Activated naive CD4-positive, alpha-beta T cell treated with anti-CD3 and anti-CD28 coated beads, Interleukin-2, amount 50 U/mL, for 72 hours (primary cell): ENCODE results near the gene GRP. TPM values are rescaled to one million over a fixed set of nuclear protein-coding genes. Genes with fewer than 3 reads are reported as not detected.
"Not testable (repeated sequence)": the region's sequence is repeated elsewhere in the genome, so short reads cannot be mapped to it uniquely, and the experiment has no call there.

ENCODE experiments used
- ATAC-seq, 2 donors: fragments of 150-1000 bp; cut with Tn5 transposase; 2 replicates each; pipeline ENCODE4 v1.10.0; 2021; ENCODE audit warnings: mild to moderate bottlenecking in 2 of 2, moderate library complexity in 2 of 2
- DNase-seq, 2 donors: peaks; one replicate each; pipeline ENCODE4 v3.0.0; 2021 to 2022; ENCODE audit warnings: low spot score in 2 of 2
- H3K27ac Mint-ChIP-seq, 2 donors: one replicate each; pipeline ENCODE4 v1.8.0; 2022; ENCODE audit warnings: mild to moderate bottlenecking in 2 of 2, mixed read lengths in 2 of 2
- H3K36me3 Mint-ChIP-seq, 2 donors: one replicate each; pipeline ENCODE4 v1.8.0; 2022; ENCODE audit warnings: mixed read lengths in 2 of 2
- H3K9me3 Mint-ChIP-seq, 2 donors: one replicate each; pipeline ENCODE4 v1.8.0; 2022; ENCODE audit warnings: mixed read lengths in 2 of 2
- total RNA-seq, 2 donors: library from RNA; stranded (reverse); gene quantifications; one replicate each; pipeline ENCODE4 v1.2.3, GENCODE V29; 2022

Gene GRP
- total RNA-seq, 2 donors from 2014 or later = not detected

- DNase-seq (no peak), ATAC-seq (no peak)
- Mint-ChIP-seq H3K27ac (no peak overlapping the region), H3K9me3 (no peaks in the 10 kb centered on the region), H3K36me3 (no peaks in the 10 kb centered on the region)
These were observed 316 bp downstream of the GRP start for GRCh38 chr18:59220164-59220783.

- no peak overlapping the region for H3K27ac Mint-ChIP-seq
- no peaks in the 10 kb centered on the region for H3K9me3 Mint-ChIP-seq
- DNase-seq (no peak), ATAC-seq (peak in 1 of 2 donors; percentile 34)
- no peaks in the 10 kb centered on the region for H3K36me3 Mint-ChIP-seq
These were observed 1.1 kb downstream of the GRP start for GRCh38 chr18:59220784-59221765.

DNA sequence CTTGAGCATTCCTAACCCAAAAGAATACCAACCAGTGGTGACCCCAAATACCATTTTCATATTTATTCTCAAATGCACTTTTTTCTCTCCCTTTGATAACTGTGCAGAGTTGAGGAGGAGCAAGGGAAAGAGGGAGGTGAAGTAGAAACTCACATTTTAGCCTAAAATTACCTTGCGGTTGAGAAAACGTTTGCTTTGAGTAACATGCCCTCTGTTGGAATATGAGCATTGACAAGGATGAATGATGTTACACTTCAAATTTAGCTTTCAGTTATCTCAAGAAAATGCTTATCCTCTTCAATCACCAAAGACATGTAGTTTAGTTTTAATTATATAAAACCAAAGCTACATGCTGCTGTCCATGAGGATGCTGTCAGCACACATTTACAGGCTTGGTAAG, 2.4 kb downstream of the GRP start:
- DNase-seq (no peak), ATAC-seq (no peak)
- Mint-ChIP-seq H3K9me3 (no peaks in the 10 kb centered on the region), H3K36me3 (no peaks in the 10 kb centered on the region), H3K27ac (no peak overlapping the region)

GRCh38 chr18:59228351-59228750, 8.4 kb downstream of the GRP start:
- Mint-ChIP-seq H3K36me3 (no peaks in the 10 kb centered on the region), H3K9me3 (no peaks in the 10 kb centered on the region), H3K27ac (no peak overlapping the region)
- ATAC-seq = no peak
- DNase-seq = no peak

DNA sequence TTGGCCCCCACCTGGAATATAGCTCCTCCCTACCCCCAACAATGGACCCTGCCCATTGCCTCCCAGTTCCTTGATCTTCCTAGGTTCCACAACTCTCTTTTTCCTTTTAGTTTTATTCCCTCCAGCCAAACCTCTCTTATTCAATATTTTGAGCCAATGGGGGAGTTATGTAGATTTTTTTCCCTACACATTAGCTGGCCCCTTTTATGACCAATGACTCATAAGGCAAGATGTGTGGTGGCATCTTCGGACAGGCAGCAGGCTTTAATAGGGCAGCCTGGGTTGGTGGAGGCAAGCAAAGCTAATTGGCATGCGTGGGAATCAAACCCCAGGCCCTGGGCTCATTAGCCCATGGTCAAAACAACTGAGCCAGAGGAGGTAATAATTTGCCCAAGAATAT, 9.2 kb downstream of the GRP start:
- no peaks in the 10 kb centered on the region for H3K36me3 Mint-ChIP-seq
- ATAC-seq (no peak), DNase-seq (no peak)
- H3K9me3 Mint-ChIP-seq = no peaks in the 10 kb centered on the region
- H3K27ac Mint-ChIP-seq = no peak overlapping the region

- Mint-ChIP-seq H3K27ac (no peak overlapping the region), H3K9me3 (no peaks in the 10 kb centered on the region), H3K36me3 (no peaks in the 10 kb centered on the region)
- ATAC-seq = peak in 1 of 2 donors; percentile 59
- DNase-seq = no peak
These were observed 9.9 kb downstream of the GRP start for GRCh38 chr18:59229701-59230443.

GRCh38 chr18:59231114-59231513, 11.2 kb downstream of the GRP start:
- Mint-ChIP-seq H3K9me3 (no peaks in the 10 kb centered on the region), H3K27ac (no peak overlapping the region), H3K36me3 (no peaks in the 10 kb centered on the region)
- ATAC-seq (no peak), DNase-seq (no peak)

DNA sequence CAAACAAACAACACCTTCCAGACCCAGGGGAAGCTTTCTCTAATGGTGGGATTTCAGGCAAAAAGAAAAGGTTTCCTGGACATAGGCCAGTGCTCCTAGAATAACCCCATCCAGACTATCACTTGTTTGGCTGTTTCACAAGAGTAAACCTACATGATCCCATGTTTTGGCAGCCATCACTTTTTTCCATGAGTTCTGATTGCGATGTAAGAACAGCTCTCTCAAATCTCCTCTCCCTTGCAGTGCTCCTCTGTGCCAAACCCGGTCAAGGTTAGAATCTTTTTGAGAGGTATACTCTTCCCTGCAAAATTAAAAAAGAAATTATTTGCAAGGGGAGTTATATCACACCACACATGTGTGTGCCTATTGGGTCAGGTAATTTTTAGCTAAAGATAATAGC, 11.9 kb downstream of the GRP start:
- peaks cover 0 to 2% of the 10 kb centered on the region in 2 donors for H3K9me3 Mint-ChIP-seq
- no peak for ATAC-seq
- no peaks in the 10 kb centered on the region for H3K36me3 Mint-ChIP-seq
- no peak overlapping the region for H3K27ac Mint-ChIP-seq
- DNase-seq = no peak

- Mint-ChIP-seq H3K27ac (no peak overlapping the region), H3K36me3 (no peaks in the 10 kb centered on the region), H3K9me3 (peaks cover 0 to 4% of the 10 kb centered on the region in 2 donors)
- ATAC-seq (no peak), DNase-seq (no peak)
These were observed 12.5 kb downstream of the GRP start for GRCh38 chr18:59232309-59233016.

- Mint-ChIP-seq H3K27ac (no peak overlapping the region), H3K9me3 (peaks cover 0 to 4% of the 10 kb centered on the region in 2 donors), H3K36me3 (no peaks in the 10 kb centered on the region)
- DNase-seq = no peak
- no peak for ATAC-seq
These were observed 13.1 kb downstream of the GRP start for GRCh38 chr18:59233017-59233410.

DNA sequence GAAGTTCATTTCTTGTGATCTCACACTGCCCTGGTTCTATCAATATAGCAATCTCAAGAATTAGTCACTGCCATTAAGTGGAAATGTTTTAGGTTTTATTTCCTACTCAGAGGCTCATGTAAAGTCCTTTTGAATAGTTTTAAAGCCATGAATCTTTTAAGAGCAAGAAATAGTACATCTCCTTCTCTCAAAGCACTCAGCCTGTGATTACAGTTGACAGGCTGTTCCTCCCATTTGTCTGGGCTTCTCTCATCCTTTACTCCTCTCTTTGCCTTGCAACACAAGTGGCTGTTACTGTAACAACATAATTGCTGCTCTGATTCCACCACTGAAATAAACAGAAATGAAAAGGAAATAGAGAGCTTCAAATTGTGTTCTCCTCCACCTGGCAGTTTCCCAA, 18.4 kb downstream of the GRP start:
- Mint-ChIP-seq H3K36me3 (no peaks in the 10 kb centered on the region), H3K27ac (no peak overlapping the region), H3K9me3 (peaks cover 0 to 4% of the 10 kb centered on the region in 2 donors)
- DNase-seq = no peak
- ATAC-seq = no peak

- H3K9me3 Mint-ChIP-seq = peaks cover 0 to 4% of the 10 kb centered on the region in 2 donors
- no peak overlapping the region for H3K27ac Mint-ChIP-seq
- ATAC-seq = no peak
- no peak for DNase-seq
- no peaks in the 10 kb centered on the region for H3K36me3 Mint-ChIP-seq
These were observed 19.7 kb downstream of the GRP start for GRCh38 chr18:59239642-59240041.

DNA sequence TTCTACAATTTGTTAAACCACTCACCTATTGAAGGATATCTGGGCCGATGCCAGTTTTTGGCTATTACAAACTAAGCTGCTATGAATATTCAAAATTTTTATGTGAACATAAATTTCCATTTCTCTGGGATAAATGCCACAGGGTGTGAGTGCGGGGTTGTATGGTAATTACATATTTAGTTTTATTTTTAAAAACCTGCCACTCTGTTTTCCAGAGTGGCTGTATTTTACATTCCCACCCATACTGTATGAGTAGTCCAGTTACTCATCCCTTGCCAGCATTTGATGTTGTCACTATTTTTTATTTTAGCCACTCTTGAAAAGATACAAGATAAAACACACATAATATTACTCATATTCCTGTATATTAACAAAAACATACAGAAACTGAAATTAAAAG, 22.9 kb downstream of the GRP start:
- no peaks in the 10 kb centered on the region for H3K36me3 Mint-ChIP-seq
- ATAC-seq = no peak
- no peak overlapping the region for H3K27ac Mint-ChIP-seq
- DNase-seq = no peak
- no peaks in the 10 kb centered on the region for H3K9me3 Mint-ChIP-seq

- no peaks in the 10 kb centered on the region for H3K9me3 Mint-ChIP-seq
- no peak overlapping the region for H3K27ac Mint-ChIP-seq
- DNase-seq (no peak), ATAC-seq (no peak)
- no peaks in the 10 kb centered on the region for H3K36me3 Mint-ChIP-seq
These were observed 26.8 kb downstream of the GRP start for GRCh38 chr18:59246796-59247195.

GRCh38 chr18:59249199-59249774, 29.3 kb downstream of the GRP start:
- Mint-ChIP-seq H3K9me3 (no peaks in the 10 kb centered on the region), H3K27ac (no peak overlapping the region), H3K36me3 (no peaks in the 10 kb centered on the region)
- DNase-seq = peak in 1 of 2 donors; percentile 34
- ATAC-seq = peak in 1 of 2 donors; percentile 40

DNA sequence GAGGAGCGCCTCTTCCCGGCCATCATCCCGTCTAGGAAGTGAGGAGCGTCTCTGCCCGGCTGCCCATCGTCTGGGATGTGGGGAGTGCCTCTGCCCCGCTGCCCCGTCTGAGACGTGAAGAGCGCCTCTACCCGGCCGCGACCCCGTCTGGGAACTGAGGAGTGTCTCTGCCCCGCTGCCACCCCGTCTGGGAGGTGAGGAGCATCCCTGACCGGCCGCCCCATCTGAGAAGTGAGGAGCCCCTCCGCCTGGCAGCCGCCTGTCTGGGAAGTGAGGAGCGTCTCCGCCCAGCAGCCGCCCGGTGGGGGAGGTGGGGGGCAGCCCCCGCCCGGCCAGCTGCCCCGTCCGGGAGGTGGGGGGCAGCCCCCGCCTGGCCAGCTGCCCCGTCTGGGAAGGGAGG, 35.5 kb downstream of the GRP start:
- not testable (repeated sequence) for H3K9me3 Mint-ChIP-seq, H3K36me3 Mint-ChIP-seq, DNase-seq, ATAC-seq, H3K27ac Mint-ChIP-seq
